Osteocyte (in vitro differentiated cells): ENCODE measurements around the gene STK25. TPM values are rescaled to one million over a fixed set of nuclear protein-coding genes. Genes with fewer than 3 reads are reported as not detected.

Experiments used
- DNase-seq: peaks from one replicate; pipeline ENCODE4 v3.0.0; 2021; ENCODE audit warnings: mixed read lengths; ENCODE audit not compliant: unreplicated experiment; ENCODE audit errors: extremely low spot score
- H3K27ac Mint-ChIP-seq: one replicate; pipeline ENCODE4 v1.8.0; 2021; ENCODE audit warnings: mild to moderate bottlenecking, mixed read lengths; ENCODE audit not compliant: unreplicated experiment
- H3K27me3 Mint-ChIP-seq: one replicate; pipeline ENCODE4 v1.8.0; 2021; ENCODE audit warnings: mixed read lengths; ENCODE audit not compliant: unreplicated experiment
- H3K36me3 Mint-ChIP-seq: one replicate; pipeline ENCODE4 v1.8.0; 2021; ENCODE audit warnings: mixed read lengths; ENCODE audit not compliant: unreplicated experiment
- H3K4me1 Mint-ChIP-seq: one replicate; pipeline ENCODE4 v1.8.0; 2021; ENCODE audit warnings: mixed read lengths; ENCODE audit not compliant: unreplicated experiment
- H3K4me3 Mint-ChIP-seq: one replicate; pipeline ENCODE4 v1.8.0; 2021; ENCODE audit warnings: mild to moderate bottlenecking, moderate library complexity, mixed read lengths; ENCODE audit not compliant: unreplicated experiment
- H3K9me3 Mint-ChIP-seq: one replicate; pipeline ENCODE4 v1.8.0; 2021; ENCODE audit warnings: mixed read lengths; ENCODE audit not compliant: unreplicated experiment
- CTCF ChIP-seq: fragments of 200-600 bp; sonication (generic); IDR thresholded peaks from 2 replicates; pipeline ENCODE4 v1.5.0; 2021; ENCODE audit warnings: antibody characterized with exemption, mild to moderate bottlenecking, moderate library complexity
- long read RNA-seq: library from polyadenylated mRNA; unstranded; transcript quantifications from one replicate; pipeline ENCODE4 v2.0.0, GENCODE V29; 2021
- total RNA-seq: library from RNA; stranded (reverse); gene quantifications from 2 replicates; pipeline ENCODE4 v1.2.1, GENCODE V29; 2021

Gene STK25
- 197 and 206 TPM in 2 replicates for total RNA-seq
- long read RNA-seq, transcript STK25-203 (12 exons, 2,210 nt), result major isoform, 29 of 61 reads
- long read RNA-seq, transcript STK25-202 (11 exons, 2,251 nt), result minor isoform, 7 of 61 reads
- long read RNA-seq, partial matches to known transcripts, result 12 of 61 reads
- long read RNA-seq, other reads (novel, unspliced or antisense), result 9 of 61 reads

GRCh38 chr2:241508240-241509154 lies at the start of gene STK25:
TSS of gene STK25 (minus strand) at chr2:241508584. CDS start at chr2:241508035, 549 bp downstream.
- Mint-ChIP-seq H3K27ac (peak within 1 kb of the TSS; percentile 72), H3K4me1 (peaks cover 37% of the 10 kb centered on the region), H3K4me3 (peak within 1 kb of the TSS; percentile 86), H3K36me3 (peaks cover 6% of the 10 kb centered on the region), H3K9me3 (no peaks in the 10 kb centered on the region), H3K27me3 (no peaks in the 10 kb centered on the region)
- no peak for TF ChIP-seq CTCF
- DNase-seq, result peak; percentile 100

GRCh38 chr2:241556746-241557145 lies 48.4 kb upstream of the STK25 start:
- Mint-ChIP-seq H3K4me1 (peaks cover 30% of the 10 kb centered on the region), H3K27ac (no peak overlapping the region), H3K36me3 (no peaks in the 10 kb centered on the region), H3K27me3 (no peaks in the 10 kb centered on the region), H3K9me3 (peaks cover 10% of the 10 kb centered on the region), H3K4me3 (no peak overlapping the region)
- no peak for TF ChIP-seq CTCF
- DNase-seq, result no peak

GRCh38 chr2:241555711-241556110 lies 47.3 kb upstream of the STK25 start:
- Mint-ChIP-seq H3K4me1 (peaks cover 36% of the 10 kb centered on the region), H3K4me3 (no peak overlapping the region), H3K9me3 (peaks cover 10% of the 10 kb centered on the region), H3K27ac (no peak overlapping the region), H3K36me3 (no peaks in the 10 kb centered on the region), H3K27me3 (no peaks in the 10 kb centered on the region)
- no peak for TF ChIP-seq CTCF
- no peak for DNase-seq

GRCh38 chr2:241554610-241555322 lies 46.4 kb upstream of the STK25 start:
- Mint-ChIP-seq H3K27ac (no peak overlapping the region), H3K4me1 (peaks cover 33% of the 10 kb centered on the region), H3K4me3 (no peak overlapping the region), H3K27me3 (no peaks in the 10 kb centered on the region), H3K9me3 (peaks cover 10% of the 10 kb centered on the region), H3K36me3 (no peaks in the 10 kb centered on the region)
- DNase-seq, result no peak
- TF ChIP-seq CTCF, result no peak

DNA sequence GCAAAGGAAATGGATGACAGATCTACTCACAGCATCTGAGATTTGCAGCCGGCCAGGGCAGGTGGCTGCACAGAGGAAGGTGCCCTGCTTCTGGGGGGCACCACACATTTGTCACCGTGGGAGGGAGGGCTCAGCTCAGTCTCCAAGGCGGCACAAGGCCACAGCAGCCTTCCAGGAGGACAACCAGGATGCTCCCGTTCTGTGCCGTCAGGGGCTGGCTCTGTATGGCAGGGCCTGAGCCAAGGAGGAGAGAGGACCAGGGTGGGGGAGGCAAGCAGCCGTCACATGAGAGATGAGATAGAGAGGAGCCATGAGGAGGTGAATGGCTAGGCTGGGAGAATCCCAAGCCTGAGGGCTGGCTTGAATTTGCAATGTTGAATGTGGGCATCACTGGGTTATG lies 45.6 kb upstream of the STK25 start:
- Mint-ChIP-seq H3K36me3 (no peaks in the 10 kb centered on the region), H3K27ac (no peak overlapping the region), H3K9me3 (peaks cover 10% of the 10 kb centered on the region), H3K4me3 (no peak overlapping the region), H3K27me3 (no peaks in the 10 kb centered on the region), H3K4me1 (peaks cover 38% of the 10 kb centered on the region)
- TF ChIP-seq CTCF, result no peak
- no peak for DNase-seq
